HG03159 (cell line): Measurements from ENCODE around the gene PPM1H.
"Not testable (repeated sequence)": the region's sequence is repeated elsewhere in the genome, so short reads cannot be mapped to it uniquely, and the experiment has no call there.

ENCODE experiments used
- ATAC-seq: cut with Tn5 transposase; IDR thresholded peaks from one replicate; pipeline ENCODE4 v1.9.1; 2021; ENCODE audit warnings: mild to moderate bottlenecking, moderate library complexity; ENCODE audit not compliant: unreplicated experiment

The PPM1H gene

DNA sequence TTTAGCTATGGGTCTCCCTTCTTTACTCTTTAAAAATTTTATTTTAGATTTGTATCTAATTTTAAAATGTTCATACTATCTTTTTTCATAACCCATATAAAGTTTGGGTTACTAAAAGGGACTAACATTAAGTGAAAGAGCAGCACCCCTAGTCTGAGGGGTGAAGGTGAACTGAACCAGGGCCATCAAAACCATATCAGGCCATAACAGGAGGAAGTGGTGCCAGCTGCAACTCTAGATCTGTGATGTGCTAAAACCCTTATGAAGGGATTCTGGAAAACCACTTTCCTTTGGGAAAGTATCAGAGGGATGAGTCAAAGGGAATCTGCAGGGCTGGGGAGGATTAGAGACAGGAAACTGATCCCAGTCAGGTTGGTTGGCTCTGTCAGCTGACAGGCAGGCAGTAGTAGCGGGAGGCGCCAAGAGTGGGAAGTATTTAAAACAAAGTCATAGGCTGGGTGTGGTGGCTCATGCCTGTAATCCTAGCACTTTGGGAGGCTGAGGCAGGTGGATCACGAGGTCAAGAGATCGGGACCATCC, 162.5 kb downstream of the PPM1H start:
- ATAC-seq: no peak

- no peak for ATAC-seq
Observed at GRCh38 chr12:62771828-62772227, 163.1 kb downstream of the PPM1H start.

GRCh38 chr12:62770381-62770780, 164.6 kb downstream of the PPM1H start:
- ATAC-seq: no peak

GRCh38 chr12:62769076-62769619, 165.8 kb downstream of the PPM1H start:
- no peak for ATAC-seq

DNA sequence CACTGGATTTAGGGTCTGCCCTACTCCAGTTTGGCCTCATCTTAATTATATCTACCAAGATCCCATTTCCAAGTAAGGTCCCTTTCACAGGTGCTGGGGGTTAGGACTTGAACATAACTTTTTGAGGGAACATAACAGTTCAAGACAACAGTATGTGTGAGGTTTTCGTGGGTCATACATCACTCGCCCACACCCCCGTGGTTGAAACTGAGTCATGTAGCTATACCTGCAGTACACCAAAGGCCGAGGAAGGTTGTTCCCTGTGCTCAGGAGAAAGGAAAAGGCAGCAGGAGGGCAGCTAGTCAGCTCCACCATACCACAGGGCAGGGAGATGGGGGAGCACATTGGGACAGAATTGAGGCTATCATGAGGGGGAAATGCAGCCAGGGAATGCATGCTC, 167.0 kb downstream of the PPM1H start:
- ATAC-seq: no peak

DNA sequence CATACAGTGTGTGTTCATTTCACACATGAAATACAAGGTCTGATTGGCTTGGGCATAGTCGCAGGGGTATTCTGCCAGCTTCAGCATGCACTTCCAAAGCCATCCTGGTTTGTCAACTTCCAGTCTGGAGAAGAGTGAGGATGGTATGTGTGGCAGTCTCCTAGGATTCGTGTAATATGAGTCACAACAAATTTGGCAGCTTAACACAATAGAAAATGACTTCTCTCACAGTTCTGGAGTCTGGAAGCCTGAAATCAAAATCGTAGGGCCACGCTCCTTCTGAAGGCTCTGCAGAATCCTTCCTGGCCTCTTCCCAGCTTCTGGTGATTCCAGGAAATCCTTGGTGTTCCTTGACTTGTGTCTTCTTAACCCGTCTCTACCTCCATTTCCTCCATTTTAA, 167.5 kb downstream of the PPM1H start:
- ATAC-seq: no peak

DNA sequence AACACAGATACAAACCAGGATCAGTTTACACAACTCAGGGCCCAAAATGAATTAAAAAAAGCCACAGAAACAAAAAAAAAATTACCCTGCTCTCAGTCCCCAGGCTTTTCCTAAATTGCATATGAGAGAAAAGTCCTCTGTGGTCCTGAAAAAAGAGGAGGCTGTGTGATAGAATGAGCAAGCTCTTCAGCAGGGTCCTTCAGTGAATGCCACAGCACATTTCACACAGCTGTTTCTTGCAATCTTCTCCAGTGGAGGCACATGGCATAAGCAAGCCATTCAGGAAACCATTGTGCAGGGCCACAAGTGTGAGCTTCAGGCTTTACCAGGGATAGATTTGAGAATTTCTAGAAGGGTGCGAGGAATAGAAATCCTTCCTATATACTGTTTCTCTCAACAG, 168.5 kb downstream of the PPM1H start:
- ATAC-seq: no peak

GRCh38 chr12:62763861-62764645, 170.9 kb downstream of the PPM1H start:
- no peak for ATAC-seq

DNA sequence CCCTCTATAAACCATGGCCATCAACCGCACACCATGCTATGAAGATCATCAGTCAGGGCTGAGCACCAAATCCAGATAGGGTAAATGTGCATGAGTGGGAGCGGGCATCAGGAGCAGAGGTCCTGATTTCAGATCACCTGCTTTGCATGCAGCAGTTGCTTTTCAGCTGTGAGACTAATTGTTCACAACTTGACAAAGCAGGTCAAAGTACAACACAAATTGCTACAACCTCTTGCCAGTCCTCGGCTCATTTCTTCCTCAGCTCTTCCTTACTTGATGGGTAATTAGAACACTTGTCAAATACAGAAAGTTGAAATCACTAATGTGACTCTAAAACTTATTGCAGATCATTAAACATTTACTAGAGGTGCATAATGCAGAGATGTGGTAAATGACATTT, 171.6 kb downstream of the PPM1H start:
- no peak for ATAC-seq

- no peak for ATAC-seq
Observed at GRCh38 chr12:62762645-62763044, 172.3 kb downstream of the PPM1H start.

- no peak for ATAC-seq
Observed at GRCh38 chr12:62761658-62762057, 173.3 kb downstream of the PPM1H start.

DNA sequence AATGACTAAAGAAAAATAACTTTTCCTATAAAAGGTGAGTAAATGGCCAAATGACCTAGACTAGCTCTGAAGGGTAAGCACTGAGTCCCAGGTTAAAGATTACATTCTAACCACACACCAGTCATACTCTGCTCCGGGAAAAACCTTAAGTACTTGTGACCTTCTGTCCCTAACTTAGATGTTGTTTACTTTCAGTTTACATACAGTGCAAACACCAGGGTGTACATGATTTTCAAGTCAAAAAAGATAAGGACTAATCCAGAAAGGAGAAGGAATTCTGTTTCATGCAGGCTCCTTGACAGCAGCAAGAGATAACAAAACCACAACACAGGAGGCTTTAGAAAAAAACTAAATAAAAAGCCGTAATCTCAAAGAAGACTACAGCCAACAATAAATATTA, 174.2 kb downstream of the PPM1H start:
- ATAC-seq: peak; percentile 89

- not testable (repeated sequence) for ATAC-seq
Observed at GRCh38 chr12:62760341-62760740, 174.6 kb downstream of the PPM1H start.

- ATAC-seq: no peak
Observed at GRCh38 chr12:62758216-62758615, 176.7 kb downstream of the PPM1H start.

DNA sequence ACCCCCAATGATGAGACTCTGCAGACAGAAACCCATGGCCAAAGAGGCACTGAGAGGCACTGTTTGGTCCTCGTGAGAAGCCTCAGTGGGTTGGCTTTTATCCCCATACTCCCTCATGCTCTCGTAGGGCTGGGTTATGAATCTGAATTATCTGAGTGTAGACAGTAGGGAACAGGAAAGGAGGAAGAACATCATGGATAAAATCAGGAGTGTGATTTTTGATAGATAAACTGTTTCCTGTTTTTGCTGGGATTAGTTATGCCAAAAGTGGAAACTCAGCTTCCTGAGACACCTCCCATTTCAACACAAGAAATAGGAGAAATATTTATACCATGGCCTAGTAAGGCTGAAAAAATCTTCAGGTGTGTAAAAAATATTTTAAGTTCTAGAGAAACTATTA, 177.9 kb downstream of the PPM1H start:
- no peak for ATAC-seq

GRCh38 chr12:62754706-62755105, 180.2 kb downstream of the PPM1H start:
- no peak for ATAC-seq

- no peak for ATAC-seq
Observed at GRCh38 chr12:62751810-62752155, 183.2 kb downstream of the PPM1H start.

GRCh38 chr12:62750941-62751809, 183.8 kb downstream of the PPM1H start:
- ATAC-seq: no peak

- ATAC-seq: no peak
Observed at GRCh38 chr12:62749586-62749985, 185.4 kb downstream of the PPM1H start.

- no peak for ATAC-seq
Observed at GRCh38 chr12:62748941-62749468, 185.9 kb downstream of the PPM1H start.

DNA sequence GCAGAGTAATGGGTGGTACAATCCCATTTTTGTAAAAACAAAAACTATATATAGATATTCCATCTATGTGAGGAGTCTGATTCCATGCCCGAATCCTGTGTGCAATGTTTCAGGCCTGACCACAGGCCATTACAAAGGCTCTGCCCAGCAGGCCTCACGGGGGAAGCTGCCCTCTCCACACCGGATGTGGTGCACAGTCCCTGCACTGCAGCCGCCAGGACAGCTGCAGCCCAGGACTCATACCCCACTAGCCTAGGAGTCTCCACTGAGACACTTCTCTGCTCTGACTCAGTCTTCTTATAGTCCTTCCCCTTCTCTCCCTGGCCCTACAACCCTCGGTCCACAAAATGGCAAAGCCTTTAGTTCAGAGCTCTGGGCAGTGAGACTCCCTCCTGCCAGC, 190.4 kb downstream of the PPM1H start:
- no peak for ATAC-seq
